HL-60 (cell line): ENCODE results near the gene SLC15A3.

Source experiments
- SPI1 ChIP-seq: IDR thresholded peaks from 2 replicates; pipeline ENCODE4 v1.6.1; 2012; ENCODE audit warnings: low read depth, mild to moderate bottlenecking, borderline replicate concordance
- TF ChIP-seq, protein P1 (sequence below): IDR thresholded peaks from one replicate; pipeline ENCODE4 v1.5.1; 2011; ENCODE audit warnings: low read length, control low read depth, inconsistent platforms; ENCODE audit not compliant: insufficient read depth

DNA sequence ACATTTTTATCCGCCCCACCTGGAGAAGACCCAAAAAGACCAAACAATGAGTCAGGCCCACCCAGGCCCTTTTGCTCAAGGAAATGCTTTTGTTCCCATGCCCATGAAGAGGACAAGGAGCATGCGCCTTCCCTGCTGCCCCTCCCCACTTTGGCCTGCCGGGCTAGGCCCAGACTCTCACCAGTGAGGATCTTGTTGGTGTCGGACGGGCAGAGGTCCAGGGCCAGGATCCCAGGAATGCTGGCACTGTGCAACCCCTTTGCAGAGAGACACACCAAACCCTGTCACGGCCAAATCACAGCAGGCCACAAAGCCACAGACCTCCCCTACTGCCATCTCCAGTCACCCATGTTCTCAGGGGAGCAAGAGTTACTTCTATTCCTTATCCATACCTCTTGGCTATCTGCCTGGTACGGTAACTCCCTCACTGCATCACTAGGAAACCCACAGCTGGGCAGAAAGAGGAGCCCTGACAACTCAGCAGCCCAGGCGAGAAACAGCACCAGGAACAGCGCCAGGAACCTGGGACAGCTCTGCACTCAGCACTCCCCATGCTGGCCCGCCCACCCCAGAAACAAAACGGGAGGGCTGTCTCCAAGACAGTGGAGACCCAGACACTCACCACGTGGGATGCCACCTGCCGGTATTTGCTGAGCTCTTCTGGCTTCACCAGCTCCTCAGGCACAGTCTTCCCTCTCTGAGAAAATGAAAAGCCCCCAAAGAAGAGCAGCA, 51.1 kb downstream of the SLC15A3 start:
- TF ChIP-seq, protein P1, sequence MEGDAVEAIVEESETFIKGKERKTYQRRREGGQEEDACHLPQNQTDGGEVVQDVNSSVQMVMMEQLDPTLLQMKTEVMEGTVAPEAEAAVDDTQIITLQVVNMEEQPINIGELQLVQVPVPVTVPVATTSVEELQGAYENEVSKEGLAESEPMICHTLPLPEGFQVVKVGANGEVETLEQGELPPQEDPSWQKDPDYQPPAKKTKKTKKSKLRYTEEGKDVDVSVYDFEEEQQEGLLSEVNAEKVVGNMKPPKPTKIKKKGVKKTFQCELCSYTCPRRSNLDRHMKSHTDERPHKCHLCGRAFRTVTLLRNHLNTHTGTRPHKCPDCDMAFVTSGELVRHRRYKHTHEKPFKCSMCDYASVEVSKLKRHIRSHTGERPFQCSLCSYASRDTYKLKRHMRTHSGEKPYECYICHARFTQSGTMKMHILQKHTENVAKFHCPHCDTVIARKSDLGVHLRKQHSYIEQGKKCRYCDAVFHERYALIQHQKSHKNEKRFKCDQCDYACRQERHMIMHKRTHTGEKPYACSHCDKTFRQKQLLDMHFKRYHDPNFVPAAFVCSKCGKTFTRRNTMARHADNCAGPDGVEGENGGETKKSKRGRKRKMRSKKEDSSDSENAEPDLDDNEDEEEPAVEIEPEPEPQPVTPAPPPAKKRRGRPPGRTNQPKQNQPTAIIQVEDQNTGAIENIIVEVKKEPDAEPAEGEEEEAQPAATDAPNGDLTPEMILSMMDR: no peak
- TF ChIP-seq SPI1: no peak
